Endodermal cell (in vitro differentiated cells): ENCODE measurements around the gene FAM3D. TPM values are rescaled to one million over a fixed set of nuclear protein-coding genes. Genes with fewer than 3 reads are reported as not detected.

Experiments
- DNase-seq: peaks from one replicate; pipeline ENCODE4 v3.0.0-alpha.2; 2017
- H3K27ac ChIP-seq: 2 replicates; pipeline ENCODE4 v1.5.1; 2013; ENCODE audit warnings: mild to moderate bottlenecking, low read depth, low read length, moderate library complexity
- H3K27me3 ChIP-seq: 2 replicates; pipeline ENCODE4 v1.6.1; 2013; ENCODE audit warnings: mild to moderate bottlenecking, low read length, moderate library complexity; ENCODE audit not compliant: insufficient read depth, control insufficient read depth, poor library complexity, severe bottlenecking
- H3K36me3 ChIP-seq: 2 replicates; pipeline ENCODE4 v1.7.0; 2013; ENCODE audit warnings: mild to moderate bottlenecking, low read length, moderate library complexity; ENCODE audit not compliant: control insufficient read depth, insufficient read depth
- H3K4me1 ChIP-seq: one replicate; pipeline ENCODE4 v1.7.0; 2013; ENCODE audit warnings: low read length; ENCODE audit not compliant: control insufficient read depth, insufficient read depth
- H3K4me3 ChIP-seq: 2 replicates; pipeline ENCODE4 v1.5.1; 2013; ENCODE audit warnings: mild to moderate bottlenecking, low read length, moderate library complexity
- H3K9ac ChIP-seq: 2 replicates; pipeline ENCODE4 v1.6.1; 2013; ENCODE audit warnings: mild to moderate bottlenecking, low read length, moderate library complexity; ENCODE audit not compliant: poor library complexity, severe bottlenecking; ENCODE audit errors: extremely low read depth
- H3K9me3 ChIP-seq: 2 replicates; pipeline ENCODE4 v1.6.1; 2013; ENCODE audit warnings: mild to moderate bottlenecking, low read length, moderate library complexity; ENCODE audit not compliant: control insufficient read depth
- H3K27ac Mint-ChIP-seq: 2 replicates; pipeline ENCODE4 v1.8.0; 2020; ENCODE audit warnings: mixed read lengths
- H3K27me3 Mint-ChIP-seq: 2 replicates; pipeline ENCODE4 v1.8.0; 2021; ENCODE audit warnings: mild to moderate bottlenecking, mixed read lengths; ENCODE audit not compliant: insufficient read depth
- H3K36me3 Mint-ChIP-seq: 2 replicates; pipeline ENCODE4 v1.8.0; 2020; ENCODE audit warnings: low read depth, mixed read lengths
- H3K4me1 Mint-ChIP-seq: 2 replicates; pipeline ENCODE4 v1.8.0; 2020; ENCODE audit warnings: mixed read lengths
- H3K4me3 Mint-ChIP-seq: 2 replicates; pipeline ENCODE4 v1.8.0; 2020; ENCODE audit warnings: mild to moderate bottlenecking, moderate library complexity, mixed read lengths
- H3K9me3 Mint-ChIP-seq: 2 replicates; pipeline ENCODE4 v1.8.0; 2020; ENCODE audit warnings: mild to moderate bottlenecking, mixed read lengths
- WGBS, 2 experiments: methylation state at CpG; one replicate each; pipeline versions ENCODE4 v1.1.5 to v1.1.7; 2013; ENCODE audit warnings: missing lambda C conversion rate in 2 of 2, mixed read lengths in 1 of 2; ENCODE audit not compliant: insufficient coverage in 1 of 2, insufficient read length in 1 of 2; 5-methylcytosine and 5-hydroxymethylcytosine counted together
- total RNA-seq, 2 donors: library from RNA; stranded (reverse); fragmentation: NEBNext Ultra II Directional in 1 of 2; extraction: Animal tissue kit (Norgen Biotek cat#: 25700) in 1 of 2; gene quantifications; 2 replicates in 1 of 2; 3 replicates in 1 of 2; pipeline ENCODE4 v1.2.1, GENCODE V29; 2021
- TF ChIP-seq, protein P1 (sequence below): fragments of 200-600 bp; sonication (generic); conservative IDR thresholded peaks from 2 replicates; pipeline ENCODE4 v1.5.0; 2021; ENCODE audit warnings: antibody characterized with exemption, mild to moderate bottlenecking

FAM3D gene
- total RNA-seq, 2 donors from 2014 or later: not detected

DNA sequence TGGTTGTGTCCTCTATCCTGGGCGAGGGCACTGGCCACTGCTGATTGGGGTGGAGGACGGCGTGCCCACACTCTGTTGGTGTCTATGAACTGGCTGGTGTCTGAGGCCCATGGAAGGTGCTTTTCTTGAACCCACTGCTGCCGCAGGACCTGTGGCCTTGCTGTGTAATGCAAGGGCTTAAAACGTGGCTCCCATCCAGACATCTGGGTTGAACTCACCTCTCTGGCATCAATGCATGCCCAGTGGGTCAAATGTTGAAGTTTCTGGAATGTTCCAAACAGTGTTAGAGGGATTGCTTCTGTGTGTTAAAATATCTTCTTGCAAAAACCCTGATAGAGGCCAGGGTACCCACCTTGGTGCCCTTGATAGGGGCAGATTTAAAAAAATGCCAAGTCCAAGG, 42.6 kb downstream of the FAM3D start:
- Mint-ChIP-seq H3K27me3 (peaks cover 8% of the 10 kb centered on the region), H3K4me1 (no peaks in the 10 kb centered on the region), H3K9me3 (no peaks in the 10 kb centered on the region), H3K4me3 (no peak overlapping the region), H3K27ac (no peak overlapping the region), H3K36me3 (no peaks in the 10 kb centered on the region)
- no peaks in the 10 kb centered on the region for H3K4me1 ChIP-seq
- TF ChIP-seq, protein P1, sequence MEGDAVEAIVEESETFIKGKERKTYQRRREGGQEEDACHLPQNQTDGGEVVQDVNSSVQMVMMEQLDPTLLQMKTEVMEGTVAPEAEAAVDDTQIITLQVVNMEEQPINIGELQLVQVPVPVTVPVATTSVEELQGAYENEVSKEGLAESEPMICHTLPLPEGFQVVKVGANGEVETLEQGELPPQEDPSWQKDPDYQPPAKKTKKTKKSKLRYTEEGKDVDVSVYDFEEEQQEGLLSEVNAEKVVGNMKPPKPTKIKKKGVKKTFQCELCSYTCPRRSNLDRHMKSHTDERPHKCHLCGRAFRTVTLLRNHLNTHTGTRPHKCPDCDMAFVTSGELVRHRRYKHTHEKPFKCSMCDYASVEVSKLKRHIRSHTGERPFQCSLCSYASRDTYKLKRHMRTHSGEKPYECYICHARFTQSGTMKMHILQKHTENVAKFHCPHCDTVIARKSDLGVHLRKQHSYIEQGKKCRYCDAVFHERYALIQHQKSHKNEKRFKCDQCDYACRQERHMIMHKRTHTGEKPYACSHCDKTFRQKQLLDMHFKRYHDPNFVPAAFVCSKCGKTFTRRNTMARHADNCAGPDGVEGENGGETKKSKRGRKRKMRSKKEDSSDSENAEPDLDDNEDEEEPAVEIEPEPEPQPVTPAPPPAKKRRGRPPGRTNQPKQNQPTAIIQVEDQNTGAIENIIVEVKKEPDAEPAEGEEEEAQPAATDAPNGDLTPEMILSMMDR: no peak
- no peak for DNase-seq
- no peaks in the 10 kb centered on the region for H3K36me3 ChIP-seq
- H3K9ac ChIP-seq: no peak overlapping the region
- WGBS, 2 experiments: 87 to 90% methylated on average over 5 of the region's 5 CpGs
- no peak overlapping the region for H3K4me3 ChIP-seq
- H3K27me3 ChIP-seq: peaks cover 11% of the 10 kb centered on the region
- H3K27ac ChIP-seq: no peak overlapping the region
- no peaks in the 10 kb centered on the region for H3K9me3 ChIP-seq

DNA sequence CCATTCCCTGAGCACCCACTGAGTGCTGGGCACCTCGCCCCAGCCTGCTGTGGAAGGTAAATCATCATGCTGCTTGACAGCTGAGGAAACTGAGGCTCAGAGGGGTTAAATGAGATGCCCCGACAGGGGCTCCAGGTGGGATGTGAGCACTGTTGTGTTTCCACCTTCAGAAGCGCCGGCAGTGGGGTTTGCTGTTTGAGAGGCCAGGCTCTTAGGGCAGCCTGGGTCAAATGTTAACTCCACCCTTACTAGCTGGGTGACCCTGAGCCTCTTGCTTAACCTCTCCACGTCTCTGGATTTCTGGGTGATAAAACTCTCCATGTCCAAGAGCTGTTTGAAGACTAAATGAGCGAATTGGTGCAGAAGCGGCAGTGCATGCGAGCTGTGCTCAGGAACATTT, 43.1 kb downstream of the FAM3D start:
- Histone ChIP-seq H3K36me3 (no peaks in the 10 kb centered on the region), H3K4me1 (no peaks in the 10 kb centered on the region), H3K27me3 (peaks cover 11% of the 10 kb centered on the region), H3K4me3 (no peak overlapping the region), H3K9me3 (no peaks in the 10 kb centered on the region), H3K9ac (no peak overlapping the region), H3K27ac (no peak overlapping the region)
- DNase-seq: no peak
- no peaks in the 10 kb centered on the region for H3K4me1 Mint-ChIP-seq
- H3K27ac Mint-ChIP-seq: no peak overlapping the region
- 77 to 95% methylated on average over 7 to 8 of the region's 8 CpGs for WGBS, 2 experiments
- H3K9me3 Mint-ChIP-seq: no peaks in the 10 kb centered on the region
- TF ChIP-seq, protein P1: no peak
- H3K4me3 Mint-ChIP-seq: no peak overlapping the region
- peaks cover 8% of the 10 kb centered on the region for H3K27me3 Mint-ChIP-seq
- no peaks in the 10 kb centered on the region for H3K36me3 Mint-ChIP-seq

DNA sequence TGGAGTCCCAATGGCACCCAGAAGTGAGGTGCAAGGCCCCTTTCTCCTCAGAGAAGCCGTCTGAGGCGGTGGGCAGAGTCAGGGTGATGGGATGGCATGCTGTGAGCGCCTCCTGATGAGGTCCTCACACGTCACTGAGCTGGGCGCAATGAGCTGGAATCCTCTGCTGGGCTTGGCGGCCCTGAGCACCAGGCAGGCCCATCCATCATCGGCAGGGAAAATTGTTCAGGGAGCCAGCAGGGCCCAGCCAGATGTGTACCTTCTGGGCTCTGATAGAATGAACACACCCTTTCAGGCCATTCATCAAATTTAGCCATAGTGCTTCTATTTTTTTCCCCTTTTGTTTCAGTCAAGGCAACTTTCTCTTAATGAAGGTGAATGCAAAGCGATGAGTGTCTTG, 43.7 kb downstream of the FAM3D start:
- Mint-ChIP-seq H3K36me3 (no peaks in the 10 kb centered on the region), H3K27me3 (peaks cover 8% of the 10 kb centered on the region), H3K4me3 (no peak overlapping the region), H3K9me3 (no peaks in the 10 kb centered on the region), H3K4me1 (peaks cover under 1% of the 10 kb centered on the region), H3K27ac (no peak overlapping the region)
- 89 to 95% methylated on average over 6 to 8 of the region's 8 CpGs for WGBS, 2 experiments
- H3K4me1 ChIP-seq: no peaks in the 10 kb centered on the region
- H3K9me3 ChIP-seq: no peaks in the 10 kb centered on the region
- TF ChIP-seq, protein P1: no peak
- no peak for DNase-seq
- H3K27ac ChIP-seq: no peak overlapping the region
- peaks cover 11% of the 10 kb centered on the region for H3K27me3 ChIP-seq
- no peak overlapping the region for H3K4me3 ChIP-seq
- no peak overlapping the region for H3K9ac ChIP-seq
- no peaks in the 10 kb centered on the region for H3K36me3 ChIP-seq
